T follicular helper cell (primary cell): ENCODE results near the gene THSD7A.
"Not testable (repeated sequence)": the region's sequence is repeated elsewhere in the genome, so short reads cannot be mapped to it uniquely, and the experiment has no call there.

Experiments
- DNase-seq: peaks from one replicate; pipeline ENCODE4 v3.0.0-alpha.2; 2020; ENCODE audit warnings: low read depth

The THSD7A gene

GRCh38 chr7:11587048-11587447 lies 244.9 kb downstream of the THSD7A start:
- DNase-seq, result no peak

GRCh38 chr7:11584406-11585031 lies 247.5 kb downstream of the THSD7A start:
- DNase-seq, result no peak

GRCh38 chr7:11579141-11579540 lies 252.9 kb downstream of the THSD7A start:
- no peak for DNase-seq

- DNase-seq, result no peak
These were observed 255.7 kb downstream of the THSD7A start for GRCh38 chr7:11576310-11576709.

- no peak for DNase-seq
These were observed 258.8 kb downstream of the THSD7A start for GRCh38 chr7:11573128-11573750.

GRCh38 chr7:11570922-11571550 lies 261.0 kb downstream of the THSD7A start:
- no peak for DNase-seq

GRCh38 chr7:11570205-11570604 lies 261.8 kb downstream of the THSD7A start:
- DNase-seq, result no peak

- no peak for DNase-seq
These were observed 264.4 kb downstream of the THSD7A start for GRCh38 chr7:11567571-11567970.

- no peak for DNase-seq
These were observed 274.4 kb downstream of the THSD7A start for GRCh38 chr7:11557627-11558026.

GRCh38 chr7:11552676-11553296 lies 279.2 kb downstream of the THSD7A start:
- no peak for DNase-seq

- no peak for DNase-seq
These were observed 280.5 kb downstream of the THSD7A start for GRCh38 chr7:11551470-11551869.

- no peak for DNase-seq
These were observed 283.5 kb downstream of the THSD7A start for GRCh38 chr7:11548532-11548931.

- DNase-seq, result no peak
These were observed 290.7 kb downstream of the THSD7A start for GRCh38 chr7:11541330-11541729.

GRCh38 chr7:11540271-11540761 lies 291.7 kb downstream of the THSD7A start:
- no peak for DNase-seq

- no peak for DNase-seq
These were observed 292.1 kb downstream of the THSD7A start for GRCh38 chr7:11539853-11540252.

- DNase-seq, result no peak
These were observed 293.2 kb downstream of the THSD7A start for GRCh38 chr7:11538751-11539299.

GRCh38 chr7:11533229-11533820 lies 298.7 kb downstream of the THSD7A start:
- DNase-seq, result no peak

GRCh38 chr7:11529382-11529781 lies 302.6 kb downstream of the THSD7A start:
- no peak for DNase-seq

- DNase-seq, result no peak
These were observed 304.3 kb downstream of the THSD7A start for GRCh38 chr7:11527707-11528106.

GRCh38 chr7:11524476-11525397 lies 307.3 kb downstream of the THSD7A start:
- DNase-seq, result no peak

- DNase-seq, result not testable (repeated sequence)
These were observed 310.0 kb downstream of the THSD7A start for GRCh38 chr7:11521964-11522499.
